Measurements from ENCODE around the gene DNAH14. TPM values are rescaled to one million over a fixed set of nuclear protein-coding genes. Genes with fewer than 3 reads are reported as not detected.

The DNAH14 gene
- total RNA-seq, 2 experiments from 2014 or later, result 1.8 to 2.3 TPM

DNA sequence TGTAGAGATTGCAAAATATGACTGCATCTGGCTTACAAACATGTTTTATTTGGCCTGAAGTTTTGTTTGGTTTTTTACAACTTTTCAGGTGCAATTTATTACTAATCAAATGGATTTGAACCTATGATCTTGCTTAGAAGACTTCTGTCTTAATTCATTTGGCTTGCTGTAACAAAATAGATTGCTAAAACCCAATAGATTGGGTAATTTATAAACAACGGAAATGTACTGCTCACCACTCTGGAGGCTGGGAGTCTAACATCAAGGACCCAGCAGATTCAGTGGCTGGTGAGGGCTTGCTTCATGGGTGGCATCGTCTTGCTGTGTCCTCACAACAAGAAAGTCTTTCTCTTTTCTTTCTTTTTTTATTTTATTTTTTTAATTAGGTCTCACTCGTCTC, 425.4 kb downstream of the DNAH14 start:
- intact Hi-C loops (cut with micrococcal nuclease), result no loop called here
- no peaks in the 10 kb centered on the region for H3K36me3 Mint-ChIP-seq (ENCODE audit: low read depth)
- H3K27ac Mint-ChIP-seq, result no peak overlapping the region
- ChIA-PET CTCF (no interaction called here), POLR2A (no interaction called here)
- peaks cover 6% of the 10 kb centered on the region for H3K27me3 Mint-ChIP-seq
- TF ChIP-seq, protein P1, sequence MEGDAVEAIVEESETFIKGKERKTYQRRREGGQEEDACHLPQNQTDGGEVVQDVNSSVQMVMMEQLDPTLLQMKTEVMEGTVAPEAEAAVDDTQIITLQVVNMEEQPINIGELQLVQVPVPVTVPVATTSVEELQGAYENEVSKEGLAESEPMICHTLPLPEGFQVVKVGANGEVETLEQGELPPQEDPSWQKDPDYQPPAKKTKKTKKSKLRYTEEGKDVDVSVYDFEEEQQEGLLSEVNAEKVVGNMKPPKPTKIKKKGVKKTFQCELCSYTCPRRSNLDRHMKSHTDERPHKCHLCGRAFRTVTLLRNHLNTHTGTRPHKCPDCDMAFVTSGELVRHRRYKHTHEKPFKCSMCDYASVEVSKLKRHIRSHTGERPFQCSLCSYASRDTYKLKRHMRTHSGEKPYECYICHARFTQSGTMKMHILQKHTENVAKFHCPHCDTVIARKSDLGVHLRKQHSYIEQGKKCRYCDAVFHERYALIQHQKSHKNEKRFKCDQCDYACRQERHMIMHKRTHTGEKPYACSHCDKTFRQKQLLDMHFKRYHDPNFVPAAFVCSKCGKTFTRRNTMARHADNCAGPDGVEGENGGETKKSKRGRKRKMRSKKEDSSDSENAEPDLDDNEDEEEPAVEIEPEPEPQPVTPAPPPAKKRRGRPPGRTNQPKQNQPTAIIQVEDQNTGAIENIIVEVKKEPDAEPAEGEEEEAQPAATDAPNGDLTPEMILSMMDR (IDR thresholded peaks at IDR 0.05), result no peak
- no peaks in the 10 kb centered on the region for H3K9me3 Mint-ChIP-seq
- no peak overlapping the region for H3K4me3 Mint-ChIP-seq
- DNase-seq (no peak), ATAC-seq (no peak)
- H3K4me1 Mint-ChIP-seq (ENCODE audit: low read depth), result no peaks in the 10 kb centered on the region

DNA sequence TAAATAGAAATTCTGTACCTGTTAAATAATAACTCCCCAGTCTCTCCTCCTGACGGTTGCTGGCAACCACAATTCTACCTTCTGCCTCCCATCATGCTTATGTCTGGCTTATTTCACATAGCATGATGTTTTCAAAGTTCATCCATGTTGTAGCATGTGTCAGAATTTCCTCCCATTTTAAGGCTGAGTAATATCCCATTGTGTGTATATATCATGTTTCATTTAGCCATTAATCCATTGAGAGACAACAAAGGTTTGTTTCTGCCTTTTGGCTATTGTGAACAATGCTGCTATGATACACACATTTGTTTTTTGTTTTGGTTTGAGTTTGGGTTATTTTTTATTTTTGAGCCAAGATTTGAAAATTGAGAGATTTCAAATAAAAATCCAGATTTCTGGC, 426.4 kb downstream of the DNAH14 start:
- no peak for DNase-seq
- POLR2A ChIA-PET, result no interaction called here
- no peak overlapping the region for H3K27ac Mint-ChIP-seq
- H3K4me1 Mint-ChIP-seq (ENCODE audit: low read depth), result no peaks in the 10 kb centered on the region
- intact Hi-C loops (cut with micrococcal nuclease), result no loop called here
- CTCF ChIA-PET, result no interaction called here
- no peaks in the 10 kb centered on the region for H3K36me3 Mint-ChIP-seq (ENCODE audit: low read depth)
- peaks cover 7% of the 10 kb centered on the region for H3K27me3 Mint-ChIP-seq
- H3K9me3 Mint-ChIP-seq, result no peaks in the 10 kb centered on the region
- ATAC-seq, result no peak
- TF ChIP-seq, protein P1 (IDR thresholded peaks at IDR 0.05), result no peak
- no peak overlapping the region for H3K4me3 Mint-ChIP-seq

DNA sequence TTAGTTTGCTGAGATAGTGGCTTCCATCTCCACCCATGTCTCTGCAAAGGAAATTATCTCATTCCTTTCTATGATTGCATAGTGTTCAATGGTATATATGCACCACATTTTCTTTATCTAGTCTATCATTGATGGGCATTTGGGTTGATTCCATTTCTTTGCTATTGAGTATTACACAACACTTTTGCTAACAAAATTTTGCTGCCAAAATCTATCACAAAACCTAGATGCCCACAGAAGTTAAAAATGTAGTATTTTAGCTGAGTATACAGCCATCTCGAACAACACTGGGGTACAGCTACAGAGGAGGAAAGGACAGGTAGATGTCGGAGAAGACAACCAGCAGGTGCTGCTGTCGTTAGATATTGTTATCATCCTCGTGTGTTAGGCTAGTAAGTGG, 430.6 kb downstream of the DNAH14 start:
- Mint-ChIP-seq H3K27me3 (peaks cover 7% of the 10 kb centered on the region), H3K4me1 (ENCODE audit: low read depth) (no peaks in the 10 kb centered on the region), H3K36me3 (ENCODE audit: low read depth) (no peaks in the 10 kb centered on the region), H3K27ac (no peak overlapping the region), H3K9me3 (no peaks in the 10 kb centered on the region), H3K4me3 (no peak overlapping the region)
- ATAC-seq, result no peak
- intact Hi-C loops (cut with micrococcal nuclease), result no loop called here
- no peak for DNase-seq
- ChIA-PET POLR2A (no interaction called here), CTCF (no interaction called here)
- TF ChIP-seq, protein P1 (IDR thresholded peaks at IDR 0.05), result no peak

DNA sequence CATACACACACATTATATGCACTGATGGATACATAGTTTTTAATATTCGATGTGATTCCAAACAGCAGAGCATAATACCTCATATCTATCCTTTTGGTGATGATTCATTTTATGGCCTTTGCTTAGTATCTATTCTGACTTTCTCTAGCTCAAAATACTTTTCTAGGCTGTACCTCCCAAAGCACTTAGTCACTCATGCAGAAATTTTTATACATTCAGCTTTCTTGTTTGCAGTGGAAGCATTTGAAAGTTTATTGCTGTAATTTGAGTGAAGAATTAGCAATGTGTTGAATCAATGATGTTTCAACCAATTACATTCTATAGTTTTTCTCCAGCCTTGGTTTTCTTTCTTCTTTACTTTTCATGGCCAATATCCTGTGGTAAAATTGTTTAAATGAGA, 431.7 kb downstream of the DNAH14 start:
- POLR2A ChIA-PET, result no interaction called here
- Mint-ChIP-seq H3K36me3 (ENCODE audit: low read depth) (no peaks in the 10 kb centered on the region), H3K27me3 (peaks cover 4% of the 10 kb centered on the region), H3K27ac (no peak overlapping the region), H3K4me1 (ENCODE audit: low read depth) (no peaks in the 10 kb centered on the region), H3K9me3 (no peaks in the 10 kb centered on the region), H3K4me3 (no peak overlapping the region)
- TF ChIP-seq, protein P1 (IDR thresholded peaks at IDR 0.05), result no peak
- ATAC-seq, result no peak
- DNase-seq, result no peak
- intact Hi-C loops (cut with micrococcal nuclease), result no loop called here
- CTCF ChIA-PET, result no interaction called here

DNA sequence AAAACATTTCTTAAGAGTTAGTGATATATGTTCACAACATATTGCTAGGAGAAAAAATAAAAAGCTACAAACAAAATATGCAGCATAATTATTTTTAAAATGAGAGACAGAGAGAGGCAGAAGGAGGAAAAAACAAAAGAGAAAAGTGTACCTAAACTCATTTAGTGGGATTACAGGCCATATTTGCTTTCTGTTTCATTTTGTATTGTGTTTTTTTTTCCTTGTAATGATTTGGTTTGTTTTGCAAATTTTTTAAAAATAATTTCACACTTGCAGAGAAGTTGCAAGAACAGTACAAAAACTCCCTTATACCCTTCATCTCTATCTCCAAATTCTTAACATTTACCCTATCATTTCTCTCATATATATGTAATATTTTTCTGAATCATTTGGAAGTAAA, 433.3 kb downstream of the DNAH14 start:
- no peak overlapping the region for H3K4me3 Mint-ChIP-seq
- no peaks in the 10 kb centered on the region for H3K9me3 Mint-ChIP-seq
- ChIA-PET POLR2A (no interaction called here), CTCF (no interaction called here)
- H3K27ac Mint-ChIP-seq, result no peak overlapping the region
- DNase-seq (no peak), ATAC-seq (no peak)
- no peaks in the 10 kb centered on the region for H3K36me3 Mint-ChIP-seq (ENCODE audit: low read depth)
- H3K27me3 Mint-ChIP-seq, result peaks cover 4% of the 10 kb centered on the region
- TF ChIP-seq, protein P1 (IDR thresholded peaks at IDR 0.05), result no peak
- intact Hi-C loops (cut with micrococcal nuclease), result no loop called here
- H3K4me1 Mint-ChIP-seq (ENCODE audit: low read depth), result no peaks in the 10 kb centered on the region
